Cardiac septum (tissue), 1 donor: ENCODE measurements around the gene SEC31A. TPM values are rescaled to one million over a fixed set of nuclear protein-coding genes. Genes with fewer than 3 reads are reported as not detected.
"Not testable (repeated sequence)": the region's sequence is repeated elsewhere in the genome, so short reads cannot be mapped to it uniquely, and the experiment has no call there.

Experiments used
- DNase-seq: peaks from one replicate; pipeline ENCODE4 v3.0.0-alpha.2; 2020; ENCODE audit warnings: low spot score
- intact Hi-C: fragments of 100-400 bp; cut with DNase I; formaldehyde crosslinking; loops from one replicate; pipeline ENCODE4 v1.14.0; 2022
- total RNA-seq: library from RNA; stranded (reverse); fragmentation: NEBNext Ultra II Directional; extraction: Animal tissue kit (Norgen Biotek cat#: 25700); gene quantifications from one replicate; pipeline ENCODE4 v1.2.1, GENCODE V29; 2021
- donor health status: DM: no; HTN: no; CAD: no.

SEC31A gene
- total RNA-seq, 1 donor from 2014 or later: 140 TPM

DNA sequence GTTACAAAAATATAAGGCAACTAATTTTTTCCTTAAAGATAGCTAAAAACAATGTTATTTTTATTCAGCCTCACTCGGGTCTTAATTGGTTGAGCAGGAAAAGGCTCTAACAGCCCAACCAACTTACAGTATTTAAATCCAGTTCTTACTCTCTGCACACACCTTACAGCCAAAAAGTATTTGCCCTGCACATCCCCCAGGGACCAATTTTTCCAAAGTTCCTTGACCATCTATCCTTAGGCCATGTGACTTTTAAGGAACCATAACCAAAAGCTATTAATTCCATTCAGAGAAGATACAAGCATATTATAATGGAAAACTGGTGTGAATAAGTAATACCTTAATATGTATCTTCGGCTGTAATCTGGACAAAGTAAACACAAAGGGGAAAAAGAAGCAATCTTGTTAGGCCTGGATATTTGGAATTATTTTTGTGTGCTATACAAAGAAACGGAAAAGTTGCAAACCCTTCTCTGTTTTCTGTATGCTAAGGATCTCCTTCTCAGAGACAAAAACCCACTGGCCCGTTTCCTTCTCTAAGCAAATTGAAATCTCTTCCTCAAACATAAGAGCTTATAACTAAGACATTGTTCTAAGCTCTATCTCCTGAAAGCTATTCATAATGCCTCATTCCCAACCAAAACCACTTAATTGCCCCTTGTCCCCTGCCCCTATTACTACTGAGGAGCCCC is 8.6 kb upstream of the SEC31A start:
- DNase-seq: no peak
- intact Hi-C loops: loop anchor here (1.0 to 10.0 kb wide), 4 partner anchors 8 to 555 kb away; partner anchors contain the start of genes COQ2, HELQ, MRPS18C and SEC31A

DNA sequence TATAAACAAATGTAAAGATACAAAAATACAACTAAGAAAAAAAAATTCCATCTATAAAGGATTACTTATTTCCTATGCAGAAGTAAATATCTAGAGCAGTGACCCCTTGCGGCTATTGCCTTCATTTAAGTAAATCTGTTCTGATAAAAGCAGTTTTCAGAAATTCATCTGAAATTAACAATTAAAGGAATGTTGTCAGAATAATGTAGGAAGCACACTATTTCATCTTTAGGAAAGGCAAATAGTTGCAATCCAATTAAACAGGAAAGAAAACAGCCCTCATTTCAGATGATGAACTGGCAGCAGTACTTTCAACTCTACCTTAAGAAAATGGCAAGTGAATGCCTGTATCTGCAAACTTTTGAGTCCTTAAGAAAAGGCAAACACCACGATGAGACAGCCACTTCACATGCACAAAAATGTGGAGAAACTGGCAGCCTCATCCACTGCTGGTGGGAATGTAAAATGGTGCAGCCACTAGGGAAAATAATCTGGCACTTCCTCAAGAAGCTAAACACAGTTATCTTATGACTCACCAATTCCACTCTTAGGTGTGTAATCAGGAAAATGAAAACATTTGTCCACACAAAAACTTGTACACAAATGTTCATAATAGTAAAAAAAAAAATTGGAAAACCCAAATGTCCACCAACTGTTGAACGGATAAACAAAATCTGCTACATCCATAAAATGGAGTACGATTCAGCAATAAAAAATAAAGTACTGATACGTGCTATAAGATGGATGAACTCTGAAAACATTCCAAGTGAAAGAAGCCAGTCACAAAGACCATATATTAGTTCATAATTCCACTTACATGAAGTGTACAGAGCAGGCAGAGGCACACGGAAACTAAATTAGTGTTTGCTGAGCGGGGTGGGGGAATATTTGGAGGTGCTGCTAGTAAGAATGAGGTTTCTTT is 7.6 kb upstream of the SEC31A start:
- no peak for DNase-seq
- intact Hi-C loops: loop anchor here (10.0 kb wide), 1 partner anchor 386 kb away; the partner anchor contains the start of gene COQ2

DNA sequence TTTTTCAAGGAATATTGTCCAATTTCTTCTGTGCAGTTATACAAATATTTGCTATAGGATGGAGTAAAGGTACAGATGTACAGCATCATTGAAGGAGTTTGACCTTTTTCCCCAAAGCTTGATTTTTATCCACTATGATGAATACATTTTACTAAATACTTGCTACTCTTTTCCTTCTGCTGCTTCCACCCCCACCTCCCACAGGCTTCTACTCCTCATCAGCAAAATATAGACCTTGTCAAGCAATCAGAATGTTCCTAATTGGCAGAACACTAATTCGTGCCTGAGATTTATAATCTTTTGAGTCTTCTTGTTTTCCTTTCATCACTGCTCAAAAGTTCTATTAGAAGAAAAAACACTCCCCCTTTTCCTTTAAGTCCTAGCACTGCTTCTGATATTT is 5.8 kb upstream of the SEC31A start:
- no peak for DNase-seq
- intact Hi-C loops: loop anchor here (10.0 kb wide), 1 partner anchor 388 kb away; the partner anchor contains the start of gene COQ2

DNA sequence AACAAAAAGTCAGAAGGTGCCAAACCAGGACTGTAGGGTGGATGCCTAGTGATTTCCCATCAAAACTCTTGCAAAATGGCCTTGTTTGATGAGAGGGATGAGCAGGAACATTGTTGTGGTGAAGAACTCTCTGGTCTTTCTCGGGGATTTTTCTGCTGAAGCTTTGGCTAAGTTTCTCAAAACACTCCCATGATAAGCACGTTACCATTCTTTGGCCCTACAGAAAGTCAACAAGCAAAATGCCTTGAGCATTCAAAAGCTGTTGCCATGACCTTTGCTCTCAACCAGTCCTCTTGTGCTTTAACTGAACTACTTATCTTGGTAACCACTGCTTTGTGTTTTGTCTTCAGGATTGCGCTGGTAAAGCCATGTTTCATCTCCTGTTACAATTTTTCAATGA is 3.0 kb upstream of the SEC31A start:
- no peak for DNase-seq
- intact Hi-C loops: loop anchor here (5.0 to 10.0 kb wide), 2 partner anchors 391 to 522 kb away; partner anchors contain the start of genes COQ2 and HNRNPD

DNA sequence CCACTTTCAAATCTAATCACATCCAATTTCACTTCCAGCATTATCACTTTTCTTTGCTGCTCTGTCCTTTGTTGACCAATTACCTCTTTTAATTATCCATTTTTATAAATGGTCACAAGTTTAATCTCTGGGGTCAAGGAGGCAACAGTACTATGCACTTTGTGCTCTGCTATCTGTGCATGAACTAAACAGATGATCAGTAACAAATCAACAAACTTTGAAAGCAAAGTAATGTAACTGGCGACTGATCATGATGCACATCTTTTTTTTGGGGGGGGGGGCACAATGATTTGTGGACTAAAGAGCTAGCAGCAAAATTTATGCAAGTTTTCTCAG is 1.5 kb upstream of the SEC31A start:
- intact Hi-C loops: loop anchor here (5.0 to 10.0 kb wide), 2 partner anchors 392 to 520 kb away; partner anchors contain the start of genes COQ2 and HNRNPD
- no peak for DNase-seq

DNA sequence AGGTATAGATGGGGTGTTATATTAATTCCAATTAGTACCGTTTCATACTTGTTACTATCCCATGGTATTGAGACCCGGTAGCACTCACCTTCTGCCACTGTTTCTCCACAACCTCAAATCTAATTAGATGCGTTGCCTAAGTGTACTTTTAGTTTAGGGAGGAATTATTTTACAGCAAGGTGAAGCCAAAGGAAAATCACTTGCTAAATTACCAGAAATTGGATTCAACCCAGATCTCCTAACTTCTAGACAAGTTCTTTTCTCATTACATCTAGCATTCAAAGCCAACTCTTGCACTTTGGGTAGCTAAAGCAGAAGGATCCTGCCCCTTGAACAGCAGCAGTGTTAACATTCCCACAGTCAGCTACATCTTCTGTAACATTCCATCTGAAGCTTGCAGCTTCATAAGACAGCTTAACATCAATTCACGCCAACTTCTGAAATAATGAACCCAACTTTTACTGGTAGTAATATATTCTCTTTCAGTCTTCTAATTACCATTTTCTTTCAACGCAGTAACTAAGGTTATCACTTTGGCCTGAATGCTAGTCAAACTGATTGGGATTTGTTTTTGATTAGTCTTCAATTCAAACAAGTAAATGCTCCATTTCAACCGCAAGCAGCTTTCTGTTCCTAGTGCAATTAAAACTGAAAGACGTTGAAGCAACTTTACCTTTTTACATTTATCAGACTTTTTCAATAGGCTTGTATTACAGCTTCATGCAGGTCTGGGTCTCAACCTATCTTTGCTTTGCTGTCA is 934 bp upstream of the SEC31A start:
- intact Hi-C loops: loop anchor here (1.0 to 10.0 kb wide), 4 partner anchors 8 to 520 kb away; partner anchors contain the start of genes COQ2, HNRNPD, LIN54 and THAP9
- DNase-seq: no peak

DNA sequence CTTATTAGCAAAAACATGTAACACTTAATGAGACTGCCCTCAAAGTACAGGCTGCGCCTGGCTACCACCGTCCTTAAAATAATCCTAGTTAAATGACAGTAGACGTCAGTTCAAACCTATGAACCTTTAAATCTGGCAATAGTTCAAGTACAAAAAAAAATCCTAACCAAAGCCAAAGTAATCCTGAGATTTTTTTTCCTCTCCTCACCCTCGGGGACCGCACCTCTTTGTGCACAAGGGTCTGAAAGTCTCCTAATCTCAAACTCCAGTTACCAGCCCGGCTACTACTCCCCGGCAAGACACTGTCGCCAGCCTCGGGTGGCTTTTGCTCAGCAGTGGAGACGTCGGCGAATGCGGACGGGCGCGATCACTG is 439 bp downstream of the SEC31A start:
- DNase-seq: no peak
- intact Hi-C loops: loop anchor here (2.0 to 10.0 kb wide), 3 partner anchors 120 to 518 kb away; partner anchors contain the start of genes COQ2, HNRNPD and LIN54

DNA sequence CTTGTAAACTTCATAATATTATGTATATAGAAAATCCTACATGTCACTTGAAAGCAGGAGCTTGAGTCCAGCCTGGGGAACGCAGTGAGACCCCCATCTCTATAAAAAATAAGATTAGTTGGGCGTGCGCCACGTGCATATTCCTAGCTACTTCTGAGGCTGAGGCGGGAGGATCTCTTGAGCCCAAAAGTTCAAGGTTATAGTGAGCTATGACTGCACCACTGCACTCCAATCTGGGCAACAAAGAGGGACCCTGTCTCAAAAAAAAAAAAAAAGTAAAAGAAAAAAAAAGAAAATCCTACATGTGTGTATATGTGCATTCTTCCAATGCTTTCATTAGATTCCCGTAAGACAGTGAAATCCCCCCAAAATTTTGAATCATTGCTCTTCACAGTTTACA is 1.7 kb downstream of the SEC31A start:
- DNase-seq: no peak
- intact Hi-C loops: no loop called here

DNA sequence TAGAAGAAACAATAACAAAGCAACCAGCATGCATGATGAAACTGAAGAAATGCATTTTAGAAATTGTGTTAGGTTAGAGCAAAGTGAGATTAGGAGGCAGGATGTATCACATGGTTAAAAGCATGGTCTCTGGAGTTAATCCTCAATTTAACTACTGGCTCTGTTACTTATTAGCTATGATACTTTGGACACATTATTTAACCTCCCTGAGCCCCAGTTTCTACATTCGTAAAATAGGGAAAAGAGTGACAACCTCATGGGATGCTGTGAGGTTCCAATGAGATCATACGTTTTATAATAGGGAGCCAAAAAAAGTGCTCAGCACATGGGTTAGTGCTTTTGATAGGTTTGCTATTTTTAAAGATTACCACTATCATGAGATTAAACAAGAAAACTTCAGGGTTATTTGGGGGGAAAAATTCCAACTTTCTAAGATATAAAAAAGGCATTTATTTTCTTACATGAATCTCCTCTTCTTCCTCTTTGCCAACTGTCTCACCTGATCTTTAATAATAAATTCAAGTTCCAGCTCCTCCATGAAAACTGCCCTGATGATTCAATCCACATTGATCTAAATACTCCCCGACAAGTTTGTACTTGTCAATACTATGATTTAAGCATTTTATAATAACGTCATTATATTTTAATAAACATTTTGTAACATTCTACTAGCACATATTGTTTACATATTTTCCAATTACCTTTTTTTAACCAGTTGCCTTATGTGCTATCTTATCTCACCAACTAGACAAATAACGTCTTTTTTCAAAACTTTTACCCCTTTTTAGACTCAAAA is 4.6 kb downstream of the SEC31A start:
- no peak for DNase-seq
- intact Hi-C loops: no loop called here

DNA sequence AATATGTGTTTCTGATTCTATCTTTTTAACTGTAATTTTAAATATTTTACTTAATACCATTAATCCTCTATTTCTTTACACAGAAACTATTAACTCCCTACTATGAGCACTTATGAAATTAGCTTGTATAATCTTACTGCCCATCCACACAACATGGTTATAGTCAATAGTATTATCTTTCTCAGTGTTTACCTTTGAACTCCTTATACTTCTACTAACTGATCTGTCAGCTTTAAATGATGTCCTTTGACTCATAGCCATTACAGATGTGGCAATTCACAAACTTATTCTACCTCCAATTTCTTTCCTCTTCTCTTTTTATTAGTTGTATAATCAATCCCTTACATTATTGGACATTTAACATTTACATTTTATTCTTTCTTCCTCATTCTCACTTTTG is 5.5 kb downstream of the SEC31A start:
- no peak for DNase-seq
- intact Hi-C loops: no loop called here

DNA sequence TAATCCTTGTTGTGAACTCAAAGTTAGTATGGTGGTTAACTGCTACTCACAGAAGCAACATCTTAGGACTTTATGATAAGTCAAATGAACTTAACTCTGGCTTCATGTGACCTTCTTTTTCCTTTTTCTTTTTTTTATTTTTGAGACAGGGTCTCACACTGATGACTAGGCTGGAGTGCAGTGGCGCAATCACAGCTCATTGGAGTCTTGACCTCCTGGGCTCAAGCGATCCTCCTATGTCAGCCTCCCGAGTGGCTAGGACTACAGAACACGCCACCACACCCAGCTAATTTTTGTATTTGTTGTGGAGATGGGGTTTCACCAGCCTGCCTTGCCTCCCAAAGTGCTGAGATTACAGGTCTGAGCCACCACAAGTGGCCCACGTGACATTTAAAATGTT is 22.4 kb downstream of the SEC31A start:
- intact Hi-C loops: no loop called here
- no peak for DNase-seq

DNA sequence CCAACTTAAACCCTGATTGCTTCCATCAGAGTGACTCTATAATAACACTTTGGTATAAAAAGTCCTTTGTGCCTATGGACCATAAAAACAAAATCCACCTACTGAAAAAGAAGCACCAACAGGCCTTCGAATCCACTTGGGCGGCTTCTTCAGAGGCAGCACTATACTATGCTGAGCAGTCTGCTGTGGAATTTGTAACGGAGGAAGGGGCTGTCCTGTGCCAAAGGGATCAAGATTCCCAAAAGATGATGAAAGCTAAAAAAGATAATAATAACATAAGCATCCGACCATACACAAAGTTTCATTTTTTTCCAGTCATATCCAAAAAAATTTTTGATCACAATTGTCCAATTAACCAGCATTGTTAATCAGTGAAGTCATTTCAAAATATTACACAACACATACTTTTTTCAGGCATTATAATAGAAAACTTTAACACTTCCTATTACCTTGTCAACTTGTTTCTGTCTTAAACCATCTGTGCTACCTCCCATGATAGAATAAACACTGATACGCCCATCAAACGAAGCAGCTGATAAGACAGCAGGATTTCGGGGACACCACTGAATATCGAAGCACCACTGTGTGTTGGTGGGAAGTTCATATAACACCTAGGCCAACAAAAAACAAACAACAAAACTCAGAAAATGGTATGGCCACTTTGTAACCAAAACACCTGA is 24.1 kb downstream of the SEC31A start:
- intact Hi-C loops: no loop called here
- no peak for DNase-seq

DNA sequence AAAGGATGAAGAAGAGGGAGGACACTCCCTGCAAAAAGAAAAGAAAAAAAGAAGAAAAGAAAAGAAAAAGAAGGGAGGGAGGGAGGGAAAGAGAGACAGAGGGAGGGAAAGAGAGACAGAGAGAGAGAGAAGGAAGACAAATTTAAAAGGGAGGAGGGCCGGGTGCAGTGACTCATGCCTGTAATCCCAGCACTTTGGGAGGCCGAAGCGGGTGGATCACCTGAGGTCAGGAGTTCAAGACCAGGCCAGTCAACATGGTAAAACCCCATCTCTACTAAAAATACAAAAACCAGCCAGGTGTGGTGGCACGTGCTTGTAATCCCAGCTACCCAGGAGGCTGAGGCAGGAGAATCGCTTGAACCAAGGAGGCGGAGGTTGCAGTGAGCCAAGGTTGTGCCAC is 24.9 kb downstream of the SEC31A start:
- intact Hi-C loops, DNase-seq: not testable (repeated sequence)

DNA sequence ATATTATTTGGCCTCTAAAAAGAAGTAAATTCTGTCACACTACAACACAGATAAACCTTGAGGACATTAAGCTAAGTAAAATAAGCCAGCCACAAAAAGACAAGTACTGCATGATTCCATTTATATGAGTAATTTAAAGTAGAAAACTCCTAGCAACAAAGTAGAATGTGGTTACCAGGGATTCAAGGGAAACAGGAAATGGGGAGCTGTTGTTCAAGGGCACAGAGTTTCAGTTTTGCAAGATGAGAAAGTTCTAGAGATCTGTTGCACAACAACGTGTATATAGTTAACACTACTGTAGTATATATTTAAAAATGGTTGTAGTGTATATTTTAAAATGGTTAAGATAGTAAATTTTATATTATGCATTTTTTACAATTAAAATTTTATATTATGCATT is 25.4 kb downstream of the SEC31A start:
- intact Hi-C loops: no loop called here
- DNase-seq: no peak

DNA sequence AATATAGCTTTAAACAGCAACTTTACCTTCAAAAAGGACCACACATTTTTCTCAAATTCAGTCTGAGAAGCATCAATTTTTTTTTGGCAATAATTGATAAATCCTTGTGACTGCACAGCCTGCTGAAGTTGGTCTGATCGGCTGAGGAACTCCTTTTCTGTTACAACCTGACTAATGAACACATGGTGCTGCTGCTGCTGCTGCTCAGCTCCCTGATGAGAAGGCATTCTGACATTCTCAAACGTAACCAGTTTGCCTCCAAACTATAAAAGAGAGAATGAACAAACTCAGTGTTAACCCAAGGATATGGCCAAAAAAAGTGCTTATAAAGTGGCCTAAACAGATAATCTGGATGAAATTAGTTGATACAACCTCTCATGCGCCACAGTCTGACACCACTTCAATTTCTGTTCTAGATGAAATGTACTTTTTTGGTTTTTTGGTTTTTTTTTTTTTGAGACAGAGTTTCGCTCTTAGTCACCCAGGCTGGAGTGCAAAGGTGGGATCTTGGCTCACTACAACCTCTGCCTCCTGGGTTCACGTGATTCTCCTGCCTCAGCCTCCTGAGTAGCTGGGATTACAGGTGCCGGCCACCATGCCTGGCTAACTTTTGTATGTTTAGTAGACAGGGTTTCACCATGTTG is 26.5 kb downstream of the SEC31A start:
- DNase-seq: no peak
- intact Hi-C loops: no loop called here

DNA sequence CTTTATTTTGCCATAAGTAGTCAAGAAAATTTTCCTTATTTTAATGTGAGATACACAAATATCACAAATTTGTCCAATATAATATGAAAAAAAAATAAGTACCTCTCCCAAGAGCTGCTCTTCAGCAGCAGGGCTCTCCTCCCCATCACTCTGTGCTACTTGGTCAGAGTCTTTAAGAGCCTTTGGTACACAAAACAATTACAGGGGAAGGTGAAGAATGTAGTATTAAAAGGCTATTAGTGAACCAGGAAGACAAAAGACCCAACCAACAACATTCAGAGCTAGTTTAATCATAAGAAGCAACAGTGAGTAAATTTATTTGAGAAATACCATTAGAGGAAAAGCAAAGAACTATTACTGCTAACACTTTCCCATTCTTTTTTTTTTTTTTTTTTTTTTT is 29.4 kb downstream of the SEC31A start:
- no peak for DNase-seq
- intact Hi-C loops: no loop called here

DNA sequence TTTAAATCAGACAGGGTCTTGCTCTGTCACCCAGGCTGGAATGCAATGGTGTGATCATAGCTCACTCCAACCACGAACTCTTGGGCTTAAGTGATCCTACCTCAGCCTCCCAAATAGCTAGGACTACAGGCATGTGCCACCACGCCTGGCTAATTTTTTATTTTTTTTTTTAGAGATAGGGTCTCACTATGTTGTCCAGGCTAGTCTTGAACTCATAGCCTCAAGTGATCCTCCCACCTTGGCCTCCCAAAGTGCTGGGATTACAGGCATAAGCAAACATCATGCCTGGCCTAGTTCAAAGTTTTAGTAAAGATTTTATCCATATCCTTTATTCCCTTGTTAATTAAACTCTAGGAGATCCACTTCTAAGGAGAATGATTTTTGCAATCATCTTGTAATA is 30.5 kb downstream of the SEC31A start:
- DNase-seq, intact Hi-C loops: not testable (repeated sequence)

DNA sequence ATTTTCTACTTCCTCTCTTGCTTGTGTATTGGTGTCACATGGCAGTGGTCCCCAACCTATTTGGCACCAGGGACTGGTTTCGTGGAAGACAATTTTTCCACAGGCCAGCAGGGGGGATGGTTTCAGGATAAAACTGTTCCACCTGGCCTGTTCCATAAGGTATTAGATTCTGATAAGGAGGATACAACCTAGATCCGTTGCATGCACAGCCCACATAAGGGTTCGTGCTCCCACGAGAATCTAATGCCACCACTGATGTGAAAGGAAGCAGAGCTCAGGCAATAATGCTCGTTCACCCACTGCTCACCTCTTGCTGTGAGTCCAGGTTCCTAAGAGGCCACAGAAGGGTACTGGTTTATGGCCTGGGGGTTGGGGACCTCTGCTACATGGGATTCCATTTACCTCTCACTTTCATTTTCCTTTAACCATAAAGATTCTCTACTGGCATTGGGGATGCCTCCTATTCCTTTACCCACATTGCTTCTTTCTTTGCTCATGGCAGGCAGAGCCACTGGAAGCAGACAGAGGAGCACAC is 38.1 kb downstream of the SEC31A start:
- DNase-seq: no peak
- intact Hi-C loops: no loop called here
